Right lobe of liver (tissue), 6 donors: ENCODE measurements around the gene PHC3. TPM values are rescaled to one million over a fixed set of nuclear protein-coding genes. Genes with fewer than 3 reads are reported as not detected.

Experiments used
- ATAC-seq, 4 donors: fragments of 200-7000 bp; cut with Tn5 transposase; one replicate each; pipeline ENCODE4 v1.9.1; 2020; ENCODE audit warnings: mild to moderate bottlenecking in 4 of 4, moderate library complexity in 4 of 4
- DNase-seq, 3 donors: peaks; one replicate each; pipeline ENCODE4 v3.0.0-alpha.2; 2020
- H3K27ac ChIP-seq, 3 donors: fragments of 200-600 bp; one replicate each; pipeline ENCODE4 v1.8.0; 2022
- H3K27me3 ChIP-seq, 2 donors: fragments of 200-600 bp; one replicate each; pipeline ENCODE4 v1.8.0; 2022
- H3K36me3 ChIP-seq, 4 donors: fragments of 200-600 bp; sonication (generic) in 1 of 4; one replicate each; pipeline versions ENCODE4 v1.5.1 to v1.8.0; 2017 to 2022; ENCODE audit warnings: control low read depth in 1 of 4
- H3K4me1 ChIP-seq, 4 donors: fragments of 200-600 bp; sonication (generic) in 1 of 4; one replicate each; pipeline versions ENCODE4 v1.5.1 to v1.8.0; 2017 to 2022; ENCODE audit warnings: control low read depth in 1 of 4
- H3K4me3 ChIP-seq, 3 donors: fragments of 200-600 bp; one replicate each; pipeline ENCODE4 v1.8.0; 2022
- H3K9me3 ChIP-seq, 4 donors: fragments of 200-600 bp; sonication (generic) in 1 of 4; one replicate each; pipeline versions ENCODE4 v1.5.1 to v1.8.0; 2017 to 2022; ENCODE audit warnings: control low read depth in 1 of 4
- CTCF ChIP-seq, 4 donors: fragments of 200-600 bp in 3 of 4; fragments of 450-650 bp in 1 of 4; IDR thresholded peaks; one replicate each; pipeline versions ENCODE4 v1.5.1 to v1.8.0; 2016 to 2022; ENCODE audit warnings: antibody characterized with exemption in 4 of 4, mild to moderate bottlenecking in 2 of 4
- POLR2A ChIP-seq: fragments of 450-650 bp; IDR thresholded peaks from one replicate; pipeline ENCODE4 v1.6.1; 2017; ENCODE audit warnings: antibody characterized with exemption, mild to moderate bottlenecking
- WGBS: methylation state at CpG from one replicate; pipeline ENCODE4 v1.1.6; 2018; ENCODE audit warnings: low coverage, low lambda C conversion rate; ENCODE audit not compliant: insufficient coverage; ENCODE audit errors: missing lambda C conversion rate; 5-methylcytosine and 5-hydroxymethylcytosine counted together
- intact Hi-C, 2 donors: fragments of 100-400 bp; cut with DNase I; formaldehyde crosslinking; loops; one replicate each; pipeline versions ENCODE4 v1.11.2 to v1.14.1; 2022
- total RNA-seq, 6 experiments: library from RNA; depleted of rRNA in 2 of 6; stranded (reverse); fragments of >200 nt in 2 of 6; fragmentation: NEBNext Ultra II Directional in 3 of 6; extraction: Animal tissue kit (Norgen Biotek cat#: 25700) in 3 of 6; gene quantifications; one replicate each; pipeline versions ENCODE4 v1.1.0 to v1.2.4, GENCODE V29; 2016 to 2023
- donor health status: DM: no; HTN: yes; CAD: no.
- donor health status: DM: no; HTN: no; CAD: no.
- donor health status: DM: no; HTN: no; CAD: no.
- donor health status: DM: no; HTN: yes; CAD: no.
- donor health status: DM: no; HTN: yes; CAD: no.

PHC3 gene
- total RNA-seq, 6 experiments from 2014 or later = 20.0 to 32.6 (median 23.5) TPM

GRCh38 chr3:170178651-170179050 is 2.9 kb downstream of the PHC3 start:
- no peak for ATAC-seq

GRCh38 chr3:170171563-170171962 is 10.0 kb downstream of the PHC3 start:
- TF ChIP-seq POLR2A = no peak
- TF ChIP-seq CTCF (IDR thresholded peaks at IDR 0.05) = no peak
- Histone ChIP-seq H3K27ac (no peak overlapping the region), H3K9me3 (no peaks in the 10 kb centered on the region), H3K36me3 (peaks cover 0 to 69% (median 28%) of the 10 kb centered on the region in 4 donors), H3K4me3 (no peak overlapping the region), H3K27me3 (no peaks in the 10 kb centered on the region), H3K4me1 (no peaks in the 10 kb centered on the region)
- WGBS = 78% methylated on average over 1 of the region's 1 CpG
- intact Hi-C loops = no loop called here
- ATAC-seq = no peak
- no peak for DNase-seq

More at GRCh38 chr3:170178651-170179050, 2.9 kb downstream of the PHC3 start:
- TF ChIP-seq POLR2A (no peak), CTCF (IDR thresholded peaks at IDR 0.05) (no peak)
- Histone ChIP-seq H3K9me3 (no peaks in the 10 kb centered on the region), H3K4me3 (no peak overlapping the region), H3K36me3 (peaks cover 0 to 45% (median 20%) of the 10 kb centered on the region in 4 donors), H3K27ac (no peak overlapping the region), H3K27me3 (no peaks in the 10 kb centered on the region), H3K4me1 (peaks cover 0 to 15% (median 5%) of the 10 kb centered on the region in 4 donors)
- intact Hi-C loops = no loop called here
- no peak for DNase-seq
- 58% methylated on average over 3 of the region's 3 CpGs for WGBS

GRCh38 chr3:170164717-170165116 is 16.8 kb downstream of the PHC3 start:
- H3K4me1 ChIP-seq = peaks cover 0 to 7% (median 3%) of the 10 kb centered on the region in 4 donors
- intact Hi-C loops = no loop called here
- WGBS = 60% methylated on average over 1 of the region's 2 CpGs
- H3K9me3 ChIP-seq = no peaks in the 10 kb centered on the region
- TF ChIP-seq POLR2A (no peak), CTCF (IDR thresholded peaks at IDR 0.05) (no peak)
- no peak overlapping the region for H3K27ac ChIP-seq
- ATAC-seq = no peak
- peaks cover 0 to 25% (median 4%) of the 10 kb centered on the region in 4 donors for H3K36me3 ChIP-seq
- H3K27me3 ChIP-seq = no peaks in the 10 kb centered on the region
- no peak overlapping the region for H3K4me3 ChIP-seq
- no peak for DNase-seq

GRCh38 chr3:170163956-170164645 is 17.4 kb downstream of the PHC3 start:
- WGBS = 77% methylated on average over 3 of the region's 4 CpGs
- intact Hi-C loops = no loop called here
- Histone ChIP-seq H3K9me3 (no peaks in the 10 kb centered on the region), H3K27ac (no peak overlapping the region), H3K4me1 (peaks cover 0 to 13% (median 5%) of the 10 kb centered on the region in 4 donors), H3K36me3 (peaks cover 0 to 25% (median 4%) of the 10 kb centered on the region in 4 donors), H3K27me3 (no peaks in the 10 kb centered on the region), H3K4me3 (no peak overlapping the region)
- TF ChIP-seq POLR2A = no peak
- no peak for TF ChIP-seq CTCF (IDR thresholded peaks at IDR 0.05)
- ATAC-seq (no peak), DNase-seq (no peak)
